ENCODE measurements around the gene ZBTB47.

ZBTB47 gene

GRCh38 chr3:42699511-42699971, 46.0 kb downstream of the ZBTB47 start:
- no peak for DNase-seq (ENCODE audit: low spot score)

GRCh38 chr3:42700366-42701288, 47.1 kb downstream of the ZBTB47 start:
- DNase-seq (ENCODE audit: low spot score): no peak

GRCh38 chr3:42701371-42702065, 48.0 kb downstream of the ZBTB47 start:
- peak; percentile 93 for DNase-seq (ENCODE audit: low spot score)

GRCh38 chr3:42702066-42702951, 48.8 kb downstream of the ZBTB47 start, which contains the start of gene HHATL:
TSS of gene HHATL (minus strand) at chr3:42702798. CDS start at chr3:42700826, 1,972 bp downstream.
- peak; percentile 76 for DNase-seq (ENCODE audit: low spot score)

GRCh38 chr3:42702982-42703694, 49.6 kb downstream of the ZBTB47 start:
- no peak for DNase-seq (ENCODE audit: low spot score)

GRCh38 chr3:42703695-42704025, 50.2 kb downstream of the ZBTB47 start:
- DNase-seq (ENCODE audit: low spot score): no peak

- no peak for DNase-seq (ENCODE audit: low spot score)
These were observed 50.8 kb downstream of the ZBTB47 start for GRCh38 chr3:42704136-42704841.

GRCh38 chr3:42705058-42705767, 51.7 kb downstream of the ZBTB47 start:
- DNase-seq (ENCODE audit: low spot score): no peak

GRCh38 chr3:42705962-42706585, 52.6 kb downstream of the ZBTB47 start:
- DNase-seq (ENCODE audit: low spot score): no peak

- DNase-seq (ENCODE audit: low spot score): no peak
These were observed 53.5 kb downstream of the ZBTB47 start for GRCh38 chr3:42706721-42707619.

GRCh38 chr3:42707620-42708355, 54.3 kb downstream of the ZBTB47 start:
- no peak for DNase-seq (ENCODE audit: low spot score)

- DNase-seq (ENCODE audit: low spot score): no peak
These were observed 55.2 kb downstream of the ZBTB47 start for GRCh38 chr3:42708611-42709151.

- no peak for DNase-seq (ENCODE audit: low spot score)
These were observed 56.1 kb downstream of the ZBTB47 start for GRCh38 chr3:42709621-42710020.

GRCh38 chr3:42710323-42711021, 57.0 kb downstream of the ZBTB47 start:
- no peak for DNase-seq (ENCODE audit: low spot score)

- no peak for DNase-seq (ENCODE audit: low spot score)
These were observed 58.2 kb downstream of the ZBTB47 start for GRCh38 chr3:42711491-42712343.

GRCh38 chr3:42712344-42712648, 58.8 kb downstream of the ZBTB47 start:
- DNase-seq (ENCODE audit: low spot score): no peak
